PFSK-1 (cell line): ENCODE data around the gene CBX3.

ENCODE experiments used
- FOXP2 ChIP-seq: optimal IDR thresholded peaks from 2 replicates; pipeline ENCODE3; 2011; ENCODE audit warnings: borderline replicate concordance, control low read depth, inconsistent platforms; ENCODE audit not compliant: insufficient read depth; ENCODE audit errors: extremely low read length, extremely low read depth
- POLR2AphosphoS5 ChIP-seq: IDR thresholded peaks from 2 replicates; pipeline ENCODE4 v1.6.1; 2012; ENCODE audit warnings: low read depth, mild to moderate bottlenecking, control low read depth, low read length, moderate library complexity
- SIN3A ChIP-seq: IDR thresholded peaks from 2 replicates; pipeline ENCODE4 v1.6.1; 2012; ENCODE audit warnings: mild to moderate bottlenecking, low read length, moderate library complexity, borderline replicate concordance; ENCODE audit not compliant: insufficient read depth
- TAF1 ChIP-seq: IDR thresholded peaks from 2 replicates; pipeline ENCODE4 v1.6.1; 2012; ENCODE audit warnings: low read length, control low read depth, borderline replicate concordance; ENCODE audit not compliant: insufficient read depth
- TF ChIP-seq, protein P1 (sequence below), 2 experiments: IDR thresholded peaks; 2 replicates each; pipeline versions ENCODE4 v1.6.1 to v1.8.0; 2011 to 2012; ENCODE audit warnings: low read depth in 2 of 2, low read length in 2 of 2, control low read depth in 1 of 2, inconsistent platforms in 1 of 2, mild to moderate bottlenecking in 1 of 2, moderate library complexity in 1 of 2; ENCODE audit not compliant: insufficient read depth in 1 of 2

CBX3 gene

DNA sequence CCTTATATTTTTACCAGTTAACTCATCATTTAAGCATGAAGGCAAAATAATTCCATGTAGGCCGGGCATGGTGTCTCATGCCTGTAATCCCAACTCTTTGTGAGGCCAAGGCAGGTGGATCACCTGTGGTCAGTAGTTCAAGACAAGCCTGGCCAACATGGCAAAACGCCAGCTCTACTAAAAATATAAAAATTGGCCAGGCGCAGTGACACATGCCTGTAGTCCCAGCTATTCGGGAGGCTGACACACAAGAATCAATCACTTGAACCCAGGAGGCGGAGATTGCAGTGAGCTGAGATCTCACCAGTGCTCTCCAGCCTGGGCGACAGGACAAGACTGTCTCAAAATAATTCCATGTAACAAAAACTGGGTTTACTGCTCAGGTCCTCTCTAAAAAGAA is 19.3 kb upstream of the CBX3 start:
- TF ChIP-seq, protein P1, sequence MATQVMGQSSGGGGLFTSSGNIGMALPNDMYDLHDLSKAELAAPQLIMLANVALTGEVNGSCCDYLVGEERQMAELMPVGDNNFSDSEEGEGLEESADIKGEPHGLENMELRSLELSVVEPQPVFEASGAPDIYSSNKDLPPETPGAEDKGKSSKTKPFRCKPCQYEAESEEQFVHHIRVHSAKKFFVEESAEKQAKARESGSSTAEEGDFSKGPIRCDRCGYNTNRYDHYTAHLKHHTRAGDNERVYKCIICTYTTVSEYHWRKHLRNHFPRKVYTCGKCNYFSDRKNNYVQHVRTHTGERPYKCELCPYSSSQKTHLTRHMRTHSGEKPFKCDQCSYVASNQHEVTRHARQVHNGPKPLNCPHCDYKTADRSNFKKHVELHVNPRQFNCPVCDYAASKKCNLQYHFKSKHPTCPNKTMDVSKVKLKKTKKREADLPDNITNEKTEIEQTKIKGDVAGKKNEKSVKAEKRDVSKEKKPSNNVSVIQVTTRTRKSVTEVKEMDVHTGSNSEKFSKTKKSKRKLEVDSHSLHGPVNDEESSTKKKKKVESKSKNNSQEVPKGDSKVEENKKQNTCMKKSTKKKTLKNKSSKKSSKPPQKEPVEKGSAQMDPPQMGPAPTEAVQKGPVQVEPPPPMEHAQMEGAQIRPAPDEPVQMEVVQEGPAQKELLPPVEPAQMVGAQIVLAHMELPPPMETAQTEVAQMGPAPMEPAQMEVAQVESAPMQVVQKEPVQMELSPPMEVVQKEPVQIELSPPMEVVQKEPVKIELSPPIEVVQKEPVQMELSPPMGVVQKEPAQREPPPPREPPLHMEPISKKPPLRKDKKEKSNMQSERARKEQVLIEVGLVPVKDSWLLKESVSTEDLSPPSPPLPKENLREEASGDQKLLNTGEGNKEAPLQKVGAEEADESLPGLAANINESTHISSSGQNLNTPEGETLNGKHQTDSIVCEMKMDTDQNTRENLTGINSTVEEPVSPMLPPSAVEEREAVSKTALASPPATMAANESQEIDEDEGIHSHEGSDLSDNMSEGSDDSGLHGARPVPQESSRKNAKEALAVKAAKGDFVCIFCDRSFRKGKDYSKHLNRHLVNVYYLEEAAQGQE (IDR thresholded peaks at IDR 0.05; ENCODE audit: insufficient read depth in 1 of 2, low read depth in 2 of 2, low read length in 2 of 2): no peak
- TF ChIP-seq TAF1 (no peak), POLR2AphosphoS5 (0 out of 2 replicates have a peak, but pooled peaks have one; percentile 6), FOXP2 (no peak), SIN3A (no peak)

DNA sequence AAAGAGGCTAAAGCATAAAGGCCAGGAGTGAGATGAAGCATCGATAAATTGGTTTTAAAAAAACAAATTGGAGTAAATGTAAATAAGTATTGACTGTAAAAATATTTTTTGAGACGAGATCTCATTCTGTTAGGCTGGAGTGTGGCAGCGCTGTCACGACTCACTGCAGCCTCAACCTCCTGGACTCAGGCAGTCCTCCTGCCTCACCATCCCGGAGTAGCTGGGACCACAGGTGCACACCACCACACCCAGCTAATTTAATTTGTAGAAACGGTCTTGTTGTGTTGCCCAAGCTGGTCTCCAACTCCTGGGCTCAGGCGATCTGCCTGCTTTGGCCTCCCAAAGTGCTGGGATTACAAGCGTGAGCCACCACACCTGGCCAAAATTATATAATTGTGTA is 18.8 kb upstream of the CBX3 start:
- TF ChIP-seq TAF1: no peak
- TF ChIP-seq FOXP2: no peak
- TF ChIP-seq, protein P1 (IDR thresholded peaks at IDR 0.05; ENCODE audit: insufficient read depth in 1 of 2, low read depth in 2 of 2, low read length in 2 of 2): no peak
- TF ChIP-seq POLR2AphosphoS5: no peak

DNA sequence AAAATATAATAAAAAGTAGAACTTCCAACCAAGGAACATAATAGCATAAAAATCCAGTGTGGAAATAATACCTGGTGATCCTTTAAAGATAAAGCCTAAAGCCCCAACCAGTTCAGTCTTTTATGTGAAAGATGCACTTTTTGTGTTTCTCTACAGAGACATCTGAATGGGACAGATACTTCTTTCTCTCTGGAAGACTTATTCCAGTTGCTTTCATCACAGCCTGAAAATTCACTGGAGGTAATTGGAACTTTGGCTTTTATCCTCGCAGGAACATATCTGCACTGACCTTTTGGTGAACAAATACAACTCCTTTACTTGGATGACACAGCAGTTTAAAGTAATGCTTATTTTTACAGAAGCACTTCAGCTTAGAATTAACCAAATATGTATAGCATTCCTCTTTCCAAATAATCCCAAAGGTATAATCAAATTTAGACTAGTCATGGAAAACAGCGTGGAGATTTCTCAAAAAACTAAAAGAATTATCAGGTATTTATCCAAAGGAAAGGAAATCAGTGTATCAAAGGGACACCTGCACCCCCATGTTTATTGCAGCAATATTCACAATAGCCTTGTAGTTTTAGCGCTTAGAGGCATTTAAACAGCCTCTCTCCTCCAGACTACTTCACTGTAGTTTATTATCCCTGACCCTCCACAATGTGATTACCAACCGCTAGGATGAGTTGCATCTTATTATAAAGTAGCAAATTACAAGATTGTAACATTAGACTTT is 17.8 kb upstream of the CBX3 start:
- TF ChIP-seq SIN3A: no peak
- TF ChIP-seq, protein P1 (IDR thresholded peaks at IDR 0.05; ENCODE audit: insufficient read depth in 1 of 2, low read depth in 2 of 2, low read length in 2 of 2): no peak
- no peak; the same call in 1 of the 2 replicates for TF ChIP-seq POLR2AphosphoS5
- TF ChIP-seq TAF1: no peak
- TF ChIP-seq FOXP2: no peak

DNA sequence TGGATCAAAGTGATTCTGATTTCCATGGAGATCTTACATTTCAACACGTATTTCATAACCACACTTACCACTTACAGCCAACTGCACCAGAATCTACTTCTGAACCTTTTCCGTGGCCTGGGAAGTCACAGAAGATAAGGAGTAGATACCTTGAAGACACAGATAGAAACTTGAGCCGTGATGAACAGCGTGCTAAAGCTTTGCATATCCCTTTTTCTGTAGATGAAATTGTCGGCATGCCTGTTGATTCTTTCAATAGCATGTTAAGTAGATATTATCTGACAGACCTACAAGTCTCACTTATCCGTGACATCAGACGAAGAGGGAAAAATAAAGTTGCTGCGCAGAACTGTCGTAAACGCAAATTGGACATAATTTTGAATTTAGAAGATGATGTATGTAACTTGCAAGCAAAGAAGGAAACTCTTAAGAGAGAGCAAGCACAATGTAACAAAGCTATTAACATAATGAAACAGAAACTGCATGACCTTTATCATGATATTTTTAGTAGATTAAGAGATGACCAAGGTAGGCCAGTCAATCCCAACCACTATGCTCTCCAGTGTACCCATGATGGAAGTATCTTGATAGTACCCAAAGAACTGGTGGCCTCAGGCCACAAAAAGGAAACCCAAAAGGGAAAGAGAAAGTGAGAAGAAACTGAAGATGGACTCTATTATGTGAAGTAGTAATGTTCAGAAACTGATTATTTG is 16.3 kb upstream of the CBX3 start:
- TF ChIP-seq FOXP2: no peak
- no peak for TF ChIP-seq TAF1
- TF ChIP-seq SIN3A: no peak
- TF ChIP-seq, protein P1 (IDR thresholded peaks at IDR 0.05; ENCODE audit: insufficient read depth in 1 of 2, low read depth in 2 of 2, low read length in 2 of 2): no peak
- no peak; the same call in 1 of the 2 replicates for TF ChIP-seq POLR2AphosphoS5

DNA sequence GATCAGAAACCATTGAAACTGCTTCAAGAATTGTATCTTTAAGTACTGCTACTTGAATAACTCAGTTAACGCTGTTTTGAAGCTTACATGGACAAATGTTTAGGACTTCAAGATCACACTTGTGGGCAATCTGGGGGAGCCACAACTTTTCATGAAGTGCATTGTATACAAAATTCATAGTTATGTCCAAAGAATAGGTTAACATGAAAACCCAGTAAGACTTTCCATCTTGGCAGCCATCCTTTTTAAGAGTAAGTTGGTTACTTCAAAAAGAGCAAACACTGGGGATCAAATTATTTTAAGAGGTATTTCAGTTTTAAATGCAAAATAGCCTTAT is 15.7 kb upstream of the CBX3 start:
- TF ChIP-seq FOXP2 (no peak), TAF1 (no peak), POLR2AphosphoS5 (no peak)
- TF ChIP-seq, protein P1 (IDR thresholded peaks at IDR 0.05; ENCODE audit: insufficient read depth in 1 of 2, low read depth in 2 of 2, low read length in 2 of 2): no peak
